Activated CD8-positive, alpha-beta memory T cell treated with anti-CD3 and anti-CD28 coated beads for 1 hour (primary cell): Measurements from ENCODE around the gene GAA.

Source experiments
- DNase-seq, 2 donors: peaks; one replicate each; pipeline ENCODE4 v3.0.0-alpha.2; 2020; ENCODE audit warnings: low read depth in 1 of 2; ENCODE audit errors: extremely low read depth in 1 of 2

GAA gene

GRCh38 chr17:80103449-80104085, 2.2 kb downstream of the GAA start:
- no peak for DNase-seq

DNA sequence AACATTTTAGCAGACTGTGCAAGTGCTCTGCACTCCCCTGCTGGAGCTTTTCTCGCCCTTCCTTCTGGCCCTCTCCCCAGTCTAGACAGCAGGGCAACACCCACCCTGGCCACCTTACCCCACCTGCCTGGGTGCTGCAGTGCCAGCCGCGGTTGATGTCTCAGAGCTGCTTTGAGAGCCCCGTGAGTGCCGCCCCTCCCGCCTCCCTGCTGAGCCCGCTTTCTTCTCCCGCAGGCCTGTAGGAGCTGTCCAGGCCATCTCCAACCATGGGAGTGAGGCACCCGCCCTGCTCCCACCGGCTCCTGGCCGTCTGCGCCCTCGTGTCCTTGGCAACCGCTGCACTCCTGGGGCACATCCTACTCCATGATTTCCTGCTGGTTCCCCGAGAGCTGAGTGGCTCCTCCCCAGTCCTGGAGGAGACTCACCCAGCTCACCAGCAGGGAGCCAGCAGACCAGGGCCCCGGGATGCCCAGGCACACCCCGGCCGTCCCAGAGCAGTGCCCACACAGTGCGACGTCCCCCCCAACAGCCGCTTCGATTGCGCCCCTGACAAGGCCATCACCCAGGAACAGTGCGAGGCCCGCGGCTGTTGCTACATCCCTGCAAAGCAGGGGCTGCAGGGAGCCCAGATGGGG, 3.1 kb downstream of the GAA start:
- DNase-seq, result no peak

DNA sequence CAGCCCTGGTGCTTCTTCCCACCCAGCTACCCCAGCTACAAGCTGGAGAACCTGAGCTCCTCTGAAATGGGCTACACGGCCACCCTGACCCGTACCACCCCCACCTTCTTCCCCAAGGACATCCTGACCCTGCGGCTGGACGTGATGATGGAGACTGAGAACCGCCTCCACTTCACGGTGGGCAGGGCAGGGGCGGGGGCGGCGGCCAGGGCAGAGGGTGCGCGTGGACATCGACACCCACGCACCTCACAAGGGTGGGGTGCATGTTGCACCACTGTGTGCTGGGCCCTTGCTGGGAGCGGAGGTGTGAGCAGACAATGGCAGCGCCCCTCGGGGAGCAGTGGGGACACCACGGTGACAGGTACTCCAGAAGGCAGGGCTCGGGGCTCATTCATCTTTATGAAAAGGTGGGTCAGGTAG, 3.6 kb downstream of the GAA start:
- DNase-seq, result no peak

- DNase-seq, result no peak
These were observed 4.4 kb downstream of the GAA start for GRCh38 chr17:80105762-80106161.

- no peak for DNase-seq
These were observed 4.8 kb downstream of the GAA start for GRCh38 chr17:80106176-80106575.

DNA sequence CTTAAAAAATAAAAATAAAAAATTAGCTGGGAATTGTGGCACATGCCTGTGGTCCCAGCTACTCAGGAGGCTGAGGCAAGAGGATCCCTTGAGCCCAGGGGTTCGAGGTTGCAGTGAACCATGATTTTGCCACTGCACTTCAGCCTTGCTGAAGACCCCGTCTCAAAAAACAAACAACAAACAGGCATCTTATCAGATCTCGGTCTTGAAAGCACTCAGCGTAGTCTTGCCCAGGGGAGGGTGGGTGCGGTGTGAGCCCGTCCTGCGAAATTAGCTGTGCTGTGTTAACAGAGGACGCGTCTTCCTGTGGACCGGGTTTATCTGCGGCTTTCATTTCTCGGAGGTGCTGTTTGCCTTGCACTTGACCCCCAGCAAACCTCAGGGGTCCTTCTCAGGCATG, 5.4 kb downstream of the GAA start:
- no peak for DNase-seq

DNA sequence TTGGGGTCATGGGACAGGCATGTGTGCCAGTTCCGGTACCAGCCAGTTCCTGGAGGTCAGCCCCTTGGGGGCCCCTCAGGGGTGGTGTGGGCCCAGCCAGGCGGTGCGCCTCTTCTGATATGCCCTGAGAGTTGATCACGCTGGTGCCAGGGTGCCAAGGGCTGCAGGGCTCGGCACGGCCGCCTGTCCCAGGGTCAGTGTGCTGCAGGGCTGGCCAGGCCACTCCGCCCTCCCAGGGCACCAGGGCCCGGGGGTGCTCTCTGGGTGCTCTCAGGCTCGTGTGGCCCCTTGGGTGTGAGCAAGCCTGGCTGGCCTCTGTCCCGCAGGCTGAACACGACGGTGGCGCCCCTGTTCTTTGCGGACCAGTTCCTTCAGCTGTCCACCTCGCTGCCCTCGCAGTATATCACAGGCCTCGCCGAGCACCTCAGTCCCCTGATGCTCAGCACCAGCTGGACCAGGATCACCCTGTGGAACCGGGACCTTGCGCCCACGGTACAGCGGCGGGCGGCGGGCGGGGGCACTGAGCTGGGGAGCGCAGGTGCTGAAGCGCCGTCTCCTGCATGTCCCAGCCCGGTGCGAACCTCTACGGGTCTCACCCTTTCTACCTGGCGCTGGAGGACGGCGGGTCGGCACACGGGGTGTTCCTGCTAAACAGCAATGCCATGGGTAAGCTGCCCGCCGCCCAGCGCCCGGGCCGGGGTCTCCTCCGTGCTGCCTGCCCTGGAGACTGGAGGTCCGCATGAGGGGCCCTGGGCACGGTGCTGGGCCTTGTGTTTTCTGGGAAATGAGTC, 6.0 kb downstream of the GAA start:
- no peak for DNase-seq

DNA sequence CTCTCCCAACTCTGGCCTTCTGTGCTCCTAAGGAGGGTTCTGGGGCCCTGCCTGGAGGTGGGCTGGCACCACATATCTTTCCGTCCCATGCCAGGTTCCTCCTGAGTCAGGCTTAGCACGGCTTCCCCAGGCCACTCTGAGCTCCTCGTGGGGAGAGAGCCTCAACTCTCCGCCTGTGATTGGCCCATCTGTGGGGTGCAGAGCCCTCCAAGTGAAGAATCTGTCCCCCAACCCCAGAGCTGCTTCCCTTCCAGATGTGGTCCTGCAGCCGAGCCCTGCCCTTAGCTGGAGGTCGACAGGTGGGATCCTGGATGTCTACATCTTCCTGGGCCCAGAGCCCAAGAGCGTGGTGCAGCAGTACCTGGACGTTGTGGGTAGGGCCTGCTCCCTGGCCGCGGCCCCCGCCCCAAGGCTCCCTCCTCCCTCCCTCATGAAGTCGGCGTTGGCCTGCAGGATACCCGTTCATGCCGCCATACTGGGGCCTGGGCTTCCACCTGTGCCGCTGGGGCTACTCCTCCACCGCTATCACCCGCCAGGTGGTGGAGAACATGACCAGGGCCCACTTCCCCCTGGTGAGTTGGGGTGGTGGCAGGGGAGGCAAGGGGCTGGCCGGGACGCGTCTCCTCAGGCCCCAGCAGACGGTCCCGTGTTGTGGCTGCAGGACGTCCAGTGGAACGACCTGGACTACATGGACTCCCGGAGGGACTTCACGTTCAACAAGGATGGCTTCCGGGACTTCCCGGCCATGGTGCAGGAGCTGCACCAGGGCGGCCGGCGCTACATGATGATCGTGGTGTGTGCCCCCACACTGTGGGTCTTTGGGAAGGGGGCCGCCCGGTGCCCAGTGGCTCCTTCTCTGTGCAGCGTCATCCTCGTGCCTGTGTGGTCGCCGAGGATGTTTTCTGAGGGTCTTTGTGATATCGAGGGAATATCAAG, 6.9 kb downstream of the GAA start:
- DNase-seq, result no peak

DNA sequence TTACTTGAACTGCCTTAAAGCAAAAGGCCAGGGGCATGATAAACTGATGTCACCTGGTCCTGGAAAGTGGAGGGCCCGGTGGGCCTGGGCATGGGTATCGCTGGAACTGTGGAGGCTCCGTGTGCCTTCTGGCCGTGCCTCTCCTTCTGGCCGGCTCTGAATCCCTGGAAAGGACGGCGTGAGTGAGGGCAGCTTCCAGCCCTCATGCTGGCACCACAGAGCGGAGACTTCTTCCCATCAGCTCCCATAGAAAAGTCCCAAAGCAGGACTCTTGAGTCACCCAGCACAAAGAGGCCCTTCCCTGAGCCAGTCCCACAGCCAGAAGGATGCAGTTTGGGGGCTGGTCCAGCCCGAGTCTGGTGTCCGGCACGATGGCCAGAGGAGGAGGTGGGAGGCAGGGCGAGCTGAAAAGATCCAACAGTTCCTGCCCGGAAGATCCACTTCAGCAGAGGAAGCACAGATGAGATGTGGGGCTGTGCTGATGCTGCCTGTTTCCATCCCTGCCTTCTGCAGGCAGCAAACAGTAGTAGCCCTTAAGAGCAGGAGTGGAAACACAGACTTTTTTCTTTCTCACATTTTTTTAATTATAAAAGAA, 7.8 kb downstream of the GAA start:
- no peak for DNase-seq

GRCh38 chr17:80109713-80110446, 8.5 kb downstream of the GAA start:
- DNase-seq, result no peak

DNA sequence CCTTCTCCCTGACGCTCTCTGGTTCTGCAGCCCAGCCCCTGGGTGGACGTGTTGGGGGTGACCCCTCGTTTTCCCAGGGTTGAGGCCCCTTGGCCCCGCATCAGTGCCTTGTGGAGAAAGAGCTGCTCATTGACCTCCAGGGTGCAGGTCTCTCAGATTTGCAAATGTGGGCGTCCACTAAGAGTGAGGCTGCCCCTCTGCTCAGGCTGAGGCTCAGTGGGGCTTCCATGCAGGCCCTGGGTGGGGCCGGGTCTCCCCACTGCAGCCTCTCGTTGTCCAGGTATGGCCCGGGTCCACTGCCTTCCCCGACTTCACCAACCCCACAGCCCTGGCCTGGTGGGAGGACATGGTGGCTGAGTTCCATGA, 9.0 kb downstream of the GAA start:
- DNase-seq, result no peak

DNA sequence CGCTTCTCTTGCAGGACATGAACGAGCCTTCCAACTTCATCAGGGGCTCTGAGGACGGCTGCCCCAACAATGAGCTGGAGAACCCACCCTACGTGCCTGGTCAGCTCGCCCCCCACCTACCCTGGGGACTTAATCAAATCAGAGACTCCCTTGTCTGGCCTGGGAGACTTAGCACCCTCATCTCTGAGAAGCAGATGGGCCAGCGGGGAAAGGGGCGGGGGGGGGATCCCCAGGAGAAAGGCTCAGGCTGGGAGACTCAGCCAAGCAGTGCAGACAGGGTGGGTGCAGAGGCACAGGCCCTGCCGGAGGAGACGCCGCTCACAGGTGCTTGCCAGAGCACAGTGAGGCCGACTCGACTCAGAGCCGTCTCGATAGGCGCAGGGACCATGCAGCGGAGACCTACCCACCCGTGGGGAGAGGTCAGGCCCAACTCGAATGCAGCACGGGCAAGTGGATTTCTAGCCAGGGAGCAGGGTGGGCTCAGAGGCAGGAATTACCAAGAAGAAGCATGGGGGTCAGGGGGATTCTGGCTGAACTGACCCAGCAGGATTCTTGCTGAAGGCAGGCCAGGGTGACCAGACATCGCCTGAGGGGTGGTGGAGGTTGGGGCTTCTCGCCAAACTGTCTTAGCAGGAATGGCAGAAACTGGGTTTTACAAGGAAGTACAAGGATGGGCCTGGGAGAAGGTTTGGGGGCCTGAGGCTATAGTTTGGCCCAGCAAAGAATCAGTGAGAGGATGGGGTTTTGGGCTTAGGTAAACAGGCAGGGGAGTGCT, 9.7 kb downstream of the GAA start:
- no peak for DNase-seq

- no peak for DNase-seq
These were observed 10.5 kb downstream of the GAA start for GRCh38 chr17:80111702-80112470.

- DNase-seq, result no peak
These were observed 11.2 kb downstream of the GAA start for GRCh38 chr17:80112471-80113032.

DNA sequence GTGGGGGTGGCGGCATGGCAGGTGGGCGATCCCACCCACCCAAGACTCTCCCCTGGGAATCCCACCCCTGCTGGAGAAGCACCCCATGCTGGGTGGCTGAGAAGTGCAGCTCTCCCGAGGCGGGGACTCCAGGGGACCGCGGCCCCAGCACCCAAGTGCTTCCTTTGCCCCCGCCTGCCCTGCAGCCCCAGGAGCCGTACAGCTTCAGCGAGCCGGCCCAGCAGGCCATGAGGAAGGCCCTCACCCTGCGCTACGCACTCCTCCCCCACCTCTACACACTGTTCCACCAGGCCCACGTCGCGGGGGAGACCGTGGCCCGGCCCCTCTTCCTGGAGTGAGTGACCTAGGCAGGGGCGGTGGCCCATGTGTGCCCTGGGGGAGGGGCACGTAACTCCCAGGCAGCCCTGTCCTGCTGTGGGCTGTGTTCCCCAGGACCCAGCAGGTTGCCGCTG, 11.7 kb downstream of the GAA start:
- DNase-seq, result no peak

DNA sequence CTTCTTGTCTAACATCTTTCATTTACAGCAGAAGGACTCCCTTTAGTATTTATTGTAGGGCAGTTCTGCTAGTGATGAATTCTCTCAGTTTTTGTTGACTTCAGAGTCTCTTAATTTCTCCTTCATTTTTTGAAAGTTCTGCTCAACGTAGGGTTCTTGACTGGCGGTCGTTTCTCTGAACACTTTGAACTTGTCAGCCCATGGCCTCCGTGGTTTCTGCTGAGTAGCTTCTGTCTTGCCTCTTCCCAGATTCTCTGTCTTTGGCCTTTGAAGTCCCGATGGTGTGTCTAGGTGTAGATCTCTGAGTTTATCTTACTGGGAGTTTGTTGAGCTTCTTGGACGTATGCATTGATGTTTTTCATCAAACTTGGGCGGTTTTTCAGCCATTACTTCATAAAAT, 13.4 kb downstream of the GAA start:
- no peak for DNase-seq

GRCh38 chr17:80115159-80115558, 13.8 kb downstream of the GAA start:
- no peak for DNase-seq

DNA sequence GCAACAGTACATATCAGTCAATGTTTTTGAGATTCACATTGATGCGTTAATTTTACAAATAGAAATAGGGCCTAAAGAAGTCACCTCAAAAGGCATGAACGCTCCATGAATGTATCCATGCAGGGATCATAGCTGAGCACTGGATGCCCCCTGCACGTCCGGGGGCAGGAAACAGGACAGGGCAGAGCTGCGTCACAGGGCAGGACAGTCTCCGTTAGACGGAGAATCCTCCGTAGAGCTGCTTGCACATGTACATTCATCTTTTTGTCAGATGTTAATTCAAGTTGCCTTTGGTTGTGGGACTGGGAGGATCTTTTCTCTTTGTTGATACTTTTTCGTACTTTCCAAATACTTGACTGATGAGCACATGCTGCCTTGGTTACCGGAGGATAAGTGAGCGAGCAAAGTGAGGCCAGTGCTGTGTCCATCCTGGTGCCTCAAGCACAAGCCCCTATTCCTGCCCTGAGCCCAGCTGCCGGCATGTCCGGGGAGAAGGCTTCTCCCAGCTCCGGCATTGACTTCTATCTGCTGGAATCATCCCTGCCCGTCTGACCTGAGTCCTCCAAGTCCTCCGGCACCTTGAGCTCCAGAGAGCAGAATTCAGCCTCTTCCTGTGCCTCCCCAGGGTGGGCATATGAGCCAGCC, 15.0 kb downstream of the GAA start:
- no peak for DNase-seq
